ENCODE measurements around the gene DAGLB. TPM values are rescaled to one million over a fixed set of nuclear protein-coding genes. Genes with fewer than 3 reads are reported as not detected.

The DAGLB gene
- polyA plus RNA-seq, 1 donor (not counting 4 experiments of a cell fraction or from before 2014, with no cell fraction given): 15.5 TPM

DNA sequence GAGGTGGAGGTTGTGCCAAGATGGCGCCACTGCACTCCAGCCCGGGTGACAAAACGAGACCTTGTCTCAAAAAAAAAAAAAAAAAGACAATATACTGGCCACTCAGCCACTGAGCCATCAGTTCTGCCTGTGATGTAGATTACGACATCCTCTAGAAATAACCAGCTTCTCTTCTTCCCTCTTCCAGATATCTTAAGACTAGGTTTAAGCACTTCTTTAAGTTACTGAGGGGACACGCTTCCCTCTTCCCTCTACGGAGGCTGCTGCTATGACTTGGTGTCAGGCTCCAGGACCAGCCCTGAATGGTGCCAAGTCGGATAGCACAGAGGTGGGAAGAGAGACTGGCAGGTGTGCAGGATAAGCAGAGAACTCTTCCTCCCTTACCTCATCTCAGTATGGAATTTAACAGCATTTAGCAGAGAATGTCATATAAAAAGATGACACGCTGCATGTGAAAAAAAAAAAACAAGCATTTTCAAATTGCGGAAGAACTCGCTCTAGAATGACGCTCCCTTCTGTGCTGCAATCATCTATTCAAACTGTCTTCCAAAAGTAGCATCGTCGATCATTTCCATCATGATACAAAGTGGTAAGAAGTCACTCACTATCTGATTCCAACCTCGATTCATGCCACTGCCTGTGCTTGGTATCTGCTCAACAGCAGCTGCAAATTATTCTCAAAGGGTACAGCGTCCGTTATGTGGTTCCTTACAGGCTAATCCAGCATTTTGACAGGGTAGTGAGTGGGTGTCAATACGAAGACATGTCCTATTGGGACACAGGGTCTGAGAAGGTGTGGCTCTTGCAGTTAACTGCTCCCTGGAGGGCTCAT lies 13.8 kb downstream of the DAGLB start:
- peaks cover 38% of the 10 kb centered on the region for H3K79me2 ChIP-seq (ENCODE audit: control insufficient read depth, insufficient read depth, low read length)
- peaks cover 6% of the 10 kb centered on the region for H3K4me1 ChIP-seq (ENCODE audit: control insufficient read depth, extremely low read depth, insufficient read depth, low read length)
- no peak overlapping the region for H3K4me3 ChIP-seq (ENCODE audit: control insufficient read depth in 2 of 3, extremely low read depth in 1 of 3, insufficient read depth in 2 of 3, low read depth in 1 of 3, low read length in 3 of 3)
- H3K4me2 ChIP-seq (ENCODE audit: control insufficient read depth, extremely low read depth, insufficient read depth, low read depth, low read length): no peak overlapping the region
- peaks cover 19 to 22% of the 10 kb centered on the region in 2 experiments for H3K36me3 ChIP-seq (ENCODE audit: control insufficient read depth in 2 of 2, extremely low read depth in 1 of 2, insufficient read depth in 2 of 2, low read length in 2 of 2)
- DNase-seq (ENCODE audit: low read depth, low spot score): no peak
- H3K9me3 ChIP-seq (ENCODE audit: control insufficient read depth, low read depth, low read length): no peaks in the 10 kb centered on the region
- H3K27me3 ChIP-seq (ENCODE audit: control insufficient read depth, extremely low read depth, insufficient read depth, low read length): no peaks in the 10 kb centered on the region
- FAIRE-seq: no peak
- H3K9ac ChIP-seq (ENCODE audit: control insufficient read depth, extremely low read depth, insufficient read depth, low read length): no peak overlapping the region
- dilution Hi-C loops (cut with MboI; ENCODE audit: extremely low pct_ligation_motif_present, low sequenced_read_pairs): no loop called here
- no peak overlapping the region for H2AFZ ChIP-seq (ENCODE audit: control insufficient read depth, low read length)
- peaks cover 2% of the 10 kb centered on the region for H3K9me1 ChIP-seq (ENCODE audit: control insufficient read depth, extremely low read depth, insufficient read depth, low read length)
- TF ChIP-seq, protein P1, sequence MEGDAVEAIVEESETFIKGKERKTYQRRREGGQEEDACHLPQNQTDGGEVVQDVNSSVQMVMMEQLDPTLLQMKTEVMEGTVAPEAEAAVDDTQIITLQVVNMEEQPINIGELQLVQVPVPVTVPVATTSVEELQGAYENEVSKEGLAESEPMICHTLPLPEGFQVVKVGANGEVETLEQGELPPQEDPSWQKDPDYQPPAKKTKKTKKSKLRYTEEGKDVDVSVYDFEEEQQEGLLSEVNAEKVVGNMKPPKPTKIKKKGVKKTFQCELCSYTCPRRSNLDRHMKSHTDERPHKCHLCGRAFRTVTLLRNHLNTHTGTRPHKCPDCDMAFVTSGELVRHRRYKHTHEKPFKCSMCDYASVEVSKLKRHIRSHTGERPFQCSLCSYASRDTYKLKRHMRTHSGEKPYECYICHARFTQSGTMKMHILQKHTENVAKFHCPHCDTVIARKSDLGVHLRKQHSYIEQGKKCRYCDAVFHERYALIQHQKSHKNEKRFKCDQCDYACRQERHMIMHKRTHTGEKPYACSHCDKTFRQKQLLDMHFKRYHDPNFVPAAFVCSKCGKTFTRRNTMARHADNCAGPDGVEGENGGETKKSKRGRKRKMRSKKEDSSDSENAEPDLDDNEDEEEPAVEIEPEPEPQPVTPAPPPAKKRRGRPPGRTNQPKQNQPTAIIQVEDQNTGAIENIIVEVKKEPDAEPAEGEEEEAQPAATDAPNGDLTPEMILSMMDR (optimal IDR thresholded peaks at IDR 0.05 in 1 of 3, IDR thresholded peaks at IDR 0.05 in 1 of 3, conservative IDR thresholded peaks at IDR 0.05 in 1 of 3; ENCODE audit: extremely low read depth in 1 of 3, insufficient read depth in 2 of 3, low read length in 3 of 3): no peak
- TF ChIP-seq EZH2 (IDR thresholded peaks at IDR 0.05; ENCODE audit: low read length): no peak
- H3K27ac ChIP-seq (ENCODE audit: control insufficient read depth, insufficient read depth, low read length): no peak overlapping the region
- peaks cover 4% of the 10 kb centered on the region for H4K20me1 ChIP-seq (ENCODE audit: control insufficient read depth, extremely low read depth, insufficient read depth, low read length)

- H3K36me3 ChIP-seq (ENCODE audit: control insufficient read depth in 2 of 2, extremely low read depth in 1 of 2, insufficient read depth in 2 of 2, low read length in 2 of 2): peaks cover 19 to 24% of the 10 kb centered on the region in 2 experiments
- H3K9me1 ChIP-seq (ENCODE audit: control insufficient read depth, extremely low read depth, insufficient read depth, low read length): peaks cover 2% of the 10 kb centered on the region
- H3K27ac ChIP-seq (ENCODE audit: control insufficient read depth, insufficient read depth, low read length): no peak overlapping the region
- H4K20me1 ChIP-seq (ENCODE audit: control insufficient read depth, extremely low read depth, insufficient read depth, low read length): peaks cover 4% of the 10 kb centered on the region
- H3K4me1 ChIP-seq (ENCODE audit: control insufficient read depth, extremely low read depth, insufficient read depth, low read length): peaks cover 6% of the 10 kb centered on the region
- dilution Hi-C loops (cut with MboI; ENCODE audit: extremely low pct_ligation_motif_present, low sequenced_read_pairs): no loop called here
- no peak overlapping the region for H3K4me2 ChIP-seq (ENCODE audit: control insufficient read depth, extremely low read depth, insufficient read depth, low read depth, low read length)
- FAIRE-seq: no peak
- no peak overlapping the region for H3K9ac ChIP-seq (ENCODE audit: control insufficient read depth, extremely low read depth, insufficient read depth, low read length)
- H2AFZ ChIP-seq (ENCODE audit: control insufficient read depth, low read length): no peak overlapping the region
- DNase-seq (ENCODE audit: low read depth, low spot score): no peak
- no peak for TF ChIP-seq EZH2 (IDR thresholded peaks at IDR 0.05; ENCODE audit: low read length)
- TF ChIP-seq, protein P1 (optimal IDR thresholded peaks at IDR 0.05 in 1 of 3, IDR thresholded peaks at IDR 0.05 in 1 of 3, conservative IDR thresholded peaks at IDR 0.05 in 1 of 3; ENCODE audit: extremely low read depth in 1 of 3, insufficient read depth in 2 of 3, low read length in 3 of 3): no peak
- H3K9me3 ChIP-seq (ENCODE audit: control insufficient read depth, low read depth, low read length): no peaks in the 10 kb centered on the region
- H3K79me2 ChIP-seq (ENCODE audit: control insufficient read depth, insufficient read depth, low read length): peaks cover 27% of the 10 kb centered on the region
- H3K27me3 ChIP-seq (ENCODE audit: control insufficient read depth, extremely low read depth, insufficient read depth, low read length): no peaks in the 10 kb centered on the region
- H3K4me3 ChIP-seq (ENCODE audit: control insufficient read depth in 2 of 3, extremely low read depth in 1 of 3, insufficient read depth in 2 of 3, low read depth in 1 of 3, low read length in 3 of 3): no peak overlapping the region
Observed at GRCh38 chr7:6432781-6433180, 15.0 kb downstream of the DAGLB start.
